K562 (cell line): ENCODE data around the gene PYDC1. TPM values are rescaled to one million over a fixed set of nuclear protein-coding genes. Genes with fewer than 3 reads are reported as not detected.

Experiments
- ATF4 ChIP-seq: fragments of 450-650 bp; formaldehyde crosslinking; IDR thresholded peaks from 2 replicates; pipeline ENCODE4 v1.4.0; 2022; ENCODE audit warnings: mild to moderate bottlenecking, moderate library complexity
- BRF2 ChIP-seq: IDR thresholded peaks from 3 replicates; pipeline ENCODE4 v1.6.1; 2011; ENCODE audit warnings: borderline replicate concordance, mild to moderate bottlenecking; ENCODE audit not compliant: insufficient read length, insufficient read depth
- CSDE1 ChIP-seq, 2 experiments: fragments of 450-650 bp; IDR thresholded peaks; 2 replicates each; pipeline ENCODE4 v1.6.1; 2016; ENCODE audit warnings: mild to moderate bottlenecking in 1 of 2
- JUNB ChIP-seq: fragments of 450-650 bp; formaldehyde crosslinking; conservative IDR thresholded peaks from 2 replicates; pipeline ENCODE4 v1.4.0; 2020; ENCODE audit warnings: mild to moderate bottlenecking
- KAT2B ChIP-seq: IDR thresholded peaks from one replicate; pipeline ENCODE4 v1.6.1; 2012; ENCODE audit warnings: low read depth, mild to moderate bottlenecking, control low read depth, inconsistent platforms, low read length, moderate library complexity
- LARP7 ChIP-seq: fragments of 450-650 bp; IDR thresholded peaks from 2 replicates; pipeline ENCODE4 v1.6.1; 2016
- MED1 ChIP-seq: sonication (generic); formaldehyde crosslinking; IDR thresholded peaks from 2 replicates; pipeline ENCODE4 v1.8.1; 2023; ENCODE audit warnings: missing genetic modification reagents, borderline replicate concordance
- NELFE ChIP-seq: IDR thresholded peaks from 2 replicates; pipeline ENCODE4 v1.6.1; 2011; ENCODE audit warnings: mild to moderate bottlenecking; ENCODE audit not compliant: insufficient read depth, insufficient read length
- NR2C2 ChIP-seq, 2 experiments: fragments of 200-800 bp in 1 of 2; sonication (Bioruptor generic) in 1 of 2; sonication (generic) in 1 of 2; formaldehyde crosslinking in 1 of 2; IDR thresholded peaks; 2 replicates each; pipeline versions ENCODE4 v1.6.1 to v1.8.0; 2016 to 2022; ENCODE audit warnings: mild to moderate bottlenecking in 1 of 2, missing compliant biosample characterization in 1 of 2, missing genetic modification characterization in 1 of 2, missing genetic modification reagents in 1 of 2
- PRMT5 ChIP-seq: sonication (generic); formaldehyde crosslinking; IDR thresholded peaks from 2 replicates; pipeline ENCODE4 v1.5.0; 2020; ENCODE audit warnings: missing genetic modification reagents
- RFX1 ChIP-seq: fragments of 450-650 bp; IDR thresholded peaks from 2 replicates; pipeline ENCODE4 v1.6.1; 2016; ENCODE audit warnings: mild to moderate bottlenecking, moderate library complexity
- SNRNP70 ChIP-seq: fragments of 200-400 bp; formaldehyde crosslinking; optimal IDR thresholded peaks from 2 replicates; pipeline ENCODE3; 2017; ENCODE audit warnings: low read depth, low read length
- SRSF3 ChIP-seq: fragments of 200-400 bp; formaldehyde crosslinking; IDR thresholded peaks from 2 replicates; pipeline ENCODE4 v1.6.1; 2016; ENCODE audit warnings: mild to moderate bottlenecking, low read length, moderate library complexity; ENCODE audit not compliant: insufficient read depth
- TCF7 ChIP-seq: sonication (generic); IDR thresholded peaks from 2 replicates; pipeline ENCODE4 v1.6.1; 2016; ENCODE audit warnings: antibody characterized with exemption, borderline replicate concordance
- TFE3 ChIP-seq: fragments of 450-650 bp; formaldehyde crosslinking; IDR thresholded peaks from 2 replicates; pipeline ENCODE4 v1.4.0; 2020; ENCODE audit warnings: mild to moderate bottlenecking, mixed read lengths
- THAP7 ChIP-seq: fragments of 250-450 bp; sonication (Bioruptor Pico); IDR thresholded peaks from 2 replicates; pipeline ENCODE4 v1.5.0; 2021
- THRAP3 ChIP-seq: fragments of 450-650 bp; IDR thresholded peaks from 2 replicates; pipeline ENCODE4 v1.6.1; 2016; ENCODE audit warnings: mild to moderate bottlenecking, inconsistent platforms, borderline replicate concordance
- XRCC4 ChIP-seq: IDR thresholded peaks from one replicate; pipeline ENCODE4 v1.6.1; 2011; ENCODE audit not compliant: insufficient read depth, insufficient read length; ENCODE audit errors: extremely low read depth
- ZBTB5 ChIP-seq: fragments of 450-650 bp; IDR thresholded peaks from 2 replicates; pipeline ENCODE4 v1.6.1; 2017; ENCODE audit warnings: antibody characterized with exemption
- ZBTB7A ChIP-seq: IDR thresholded peaks from 2 replicates; pipeline ENCODE4 v1.6.1; 2011; ENCODE audit warnings: low read depth, mild to moderate bottlenecking, low read length, moderate library complexity, borderline replicate concordance; ENCODE audit not compliant: control insufficient read depth
- ZEB2 ChIP-seq: fragments of 450-650 bp; IDR thresholded peaks from 2 replicates; pipeline ENCODE4 v1.6.1; 2016
- ZNF316 ChIP-seq: fragments of 450-650 bp; IDR thresholded peaks from 2 replicates; pipeline ENCODE4 v1.6.1; 2016
- ZNF830 ChIP-seq: fragments of 250-450 bp; sonication (Bioruptor Pico); IDR thresholded peaks from 2 replicates; pipeline ENCODE4 v1.5.0; 2021; ENCODE audit warnings: mild to moderate bottlenecking
- polyA plus RNA-seq, 8 experiments: library from polyadenylated mRNA; depleted of rRNA in 4 of 8; stranded (reverse) in 5 of 8; unstranded in 3 of 8; fragments of >200 nt; fragmentation: Nextera tagmentation in 2 of 8; fragmentation: Illumina TruSeq in 1 of 8; extraction: Ambion mirVana in 2 of 8; extraction: Trizol in 1 of 8; gene quantifications; 2 replicates each; pipeline versions ENCODE4 v1.2.1 to v1.2.3, GENCODE V29; 2011 to 2014; ENCODE audit warnings: inconsistent platforms in 1 of 8, missing spikeins in 1 of 8
- total RNA-seq, 7 experiments: library from RNA; depleted of rRNA in 6 of 7; stranded (reverse); fragments of >200 nt in 6 of 7; fragmentation: Illumina TruSeq in 2 of 7; extraction: Trizol in 2 of 7; gene quantifications; 2 replicates each; pipeline versions ENCODE4 v1.2.1 to v1.2.3, GENCODE V29; 2011 to 2021; ENCODE audit warnings: low replicate concordance in 1 of 7

The PYDC1 gene
- total and polyA plus RNA-seq, 9 of the 15 experiments (the other 6 are each of a cell fraction or from before 2014, with no cell fraction given), result not detected

- TF ChIP-seq ATF4 (CRISPR knock-in tag) (no peak), NR2C2 (CRISPR knock-in tag; IDR thresholded peaks at IDR 0.05) (peak; percentile 54; the same call in 1 of the 2 replicates), NR2C2 (tag; IDR thresholded peaks at IDR 0.05) (peak; percentile 68; the same call in 1 of the 2 replicates), ZNF316 (no peak), THAP7 (CRISPR knock-in tag) (0 out of 2 replicates have a peak, but pooled peaks have one; percentile 64), KAT2B (no peak), PRMT5 (CRISPR knock-in tag) (no peak), BRF2 (no peak), TCF7 (0 out of 2 replicates have a peak, but pooled peaks have one; percentile 63), ZBTB7A (peak; percentile 33; the same call in 1 of the 2 replicates), CSDE1 (IDR thresholded peaks at IDR 0.05) (peak in 1 of 2 experiments; percentile 80; a peak in 1 of 4 replicates), THRAP3 (no peak), ZNF830 (CRISPR knock-in tag) (peak; percentile 97; the same call in 1 of the 2 replicates), NELFE (peak; percentile 84), SNRNP70 (peak; percentile 32), RFX1 (no peak), ZBTB5 (no peak), TFE3 (CRISPR knock-in tag) (peak; percentile 3; the same call in 1 of the 2 replicates), XRCC4 (no peak), JUNB (CRISPR knock-in tag) (no peak), ZEB2 (peak; percentile 51), MED1 (CRISPR knock-in tag) (no peak), SRSF3 (peak; percentile 74), LARP7 (0 out of 2 replicates have a peak, but pooled peaks have one; percentile 22)
These were observed 37.0 kb downstream of the PYDC1 start, which contains the start of gene FUS (continued) for GRCh38 chr16:31179747-31180459.
